CMK (cell line): ENCODE results near the gene CEBPZ.
"Not testable (repeated sequence)": the region's sequence is repeated elsewhere in the genome, so short reads cannot be mapped to it uniquely, and the experiment has no call there.

Experiments
- DNase-seq: peaks from one replicate; pipeline ENCODE4 v3.0.0-alpha.2; 2010; ENCODE audit warnings: low read depth

The CEBPZ gene, protein sequence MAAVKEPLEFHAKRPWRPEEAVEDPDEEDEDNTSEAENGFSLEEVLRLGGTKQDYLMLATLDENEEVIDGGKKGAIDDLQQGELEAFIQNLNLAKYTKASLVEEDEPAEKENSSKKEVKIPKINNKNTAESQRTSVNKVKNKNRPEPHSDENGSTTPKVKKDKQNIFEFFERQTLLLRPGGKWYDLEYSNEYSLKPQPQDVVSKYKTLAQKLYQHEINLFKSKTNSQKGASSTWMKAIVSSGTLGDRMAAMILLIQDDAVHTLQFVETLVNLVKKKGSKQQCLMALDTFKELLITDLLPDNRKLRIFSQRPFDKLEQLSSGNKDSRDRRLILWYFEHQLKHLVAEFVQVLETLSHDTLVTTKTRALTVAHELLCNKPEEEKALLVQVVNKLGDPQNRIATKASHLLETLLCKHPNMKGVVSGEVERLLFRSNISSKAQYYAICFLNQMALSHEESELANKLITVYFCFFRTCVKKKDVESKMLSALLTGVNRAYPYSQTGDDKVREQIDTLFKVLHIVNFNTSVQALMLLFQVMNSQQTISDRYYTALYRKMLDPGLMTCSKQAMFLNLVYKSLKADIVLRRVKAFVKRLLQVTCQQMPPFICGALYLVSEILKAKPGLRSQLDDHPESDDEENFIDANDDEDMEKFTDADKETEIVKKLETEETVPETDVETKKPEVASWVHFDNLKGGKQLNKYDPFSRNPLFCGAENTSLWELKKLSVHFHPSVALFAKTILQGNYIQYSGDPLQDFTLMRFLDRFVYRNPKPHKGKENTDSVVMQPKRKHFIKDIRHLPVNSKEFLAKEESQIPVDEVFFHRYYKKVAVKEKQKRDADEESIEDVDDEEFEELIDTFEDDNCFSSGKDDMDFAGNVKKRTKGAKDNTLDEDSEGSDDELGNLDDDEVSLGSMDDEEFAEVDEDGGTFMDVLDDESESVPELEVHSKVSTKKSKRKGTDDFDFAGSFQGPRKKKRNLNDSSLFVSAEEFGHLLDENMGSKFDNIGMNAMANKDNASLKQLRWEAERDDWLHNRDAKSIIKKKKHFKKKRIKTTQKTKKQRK

DNA sequence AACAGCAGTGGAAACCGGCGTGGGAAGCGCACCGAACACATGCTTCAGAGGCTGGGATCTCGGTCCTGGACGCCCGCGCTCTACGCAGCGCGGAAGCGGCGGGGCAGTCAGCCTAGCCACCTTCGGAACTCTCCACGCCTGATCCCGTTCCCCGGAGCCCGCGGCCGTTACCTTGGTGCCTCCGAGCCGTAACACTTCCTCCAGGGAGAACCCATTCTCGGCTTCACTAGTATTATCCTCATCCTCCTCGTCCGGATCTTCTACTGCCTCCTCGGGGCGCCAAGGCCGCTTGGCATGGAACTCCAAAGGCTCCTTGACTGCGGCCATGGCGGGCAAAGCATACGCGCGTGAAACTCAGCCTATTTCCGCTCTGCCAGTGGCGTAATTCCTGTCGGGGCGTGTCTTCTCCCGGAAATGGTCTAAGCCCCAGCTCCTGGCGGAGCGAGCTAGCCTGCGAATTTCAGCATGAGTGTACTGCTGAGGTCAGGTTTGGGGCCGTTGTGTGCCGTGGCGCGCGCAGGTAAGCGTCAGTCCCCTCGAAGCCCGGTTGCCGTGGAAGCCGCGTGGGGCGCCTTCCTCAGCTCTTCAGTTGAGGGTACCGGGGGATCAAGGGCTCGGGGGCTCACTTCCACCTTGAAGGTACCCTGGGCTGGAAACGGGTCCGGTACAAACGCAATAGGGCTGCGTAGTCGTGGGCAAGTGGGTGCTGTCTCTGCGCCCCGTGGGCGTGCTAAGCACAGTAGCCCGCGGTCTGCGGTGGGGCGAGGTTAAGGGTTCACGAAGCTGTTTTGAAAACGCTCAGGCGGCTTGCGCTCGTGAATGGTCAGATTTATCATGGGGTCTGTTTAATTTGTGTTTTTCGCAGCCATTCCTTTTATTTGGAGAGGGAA lies at the start of gene CEBPZ, which contains the start of gene NDUFAF7:
CEBPZ (minus strand) TSS at position 356 of the 890 bp plus-strand sequence; CDS start at position 327, 29 bp downstream.
NDUFAF7 (plus strand) TSS at position 418 of the 890 bp plus-strand sequence; CDS start at position 466, 48 bp downstream.
- peak; percentile 59 for DNase-seq

DNA sequence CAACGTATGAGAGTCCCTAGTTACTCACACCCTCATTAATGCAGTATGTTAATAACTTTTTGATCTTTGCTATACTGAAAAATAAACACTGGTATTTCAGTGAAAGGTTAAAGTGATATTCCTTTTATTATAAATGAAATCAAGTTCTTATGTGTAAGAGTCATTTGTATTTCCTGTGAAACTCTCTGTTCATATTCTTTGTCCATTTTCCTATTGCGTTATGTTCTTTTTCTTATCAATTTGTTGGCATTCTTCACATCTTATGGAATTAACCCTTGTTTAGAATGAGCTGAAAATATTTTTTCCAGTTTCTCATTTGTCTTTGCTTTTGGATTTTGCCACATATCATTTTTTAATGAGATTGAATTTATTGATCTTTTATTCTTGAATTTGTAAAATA lies 44.9 kb upstream of the CEBPZ start:
- no peak for DNase-seq

DNA sequence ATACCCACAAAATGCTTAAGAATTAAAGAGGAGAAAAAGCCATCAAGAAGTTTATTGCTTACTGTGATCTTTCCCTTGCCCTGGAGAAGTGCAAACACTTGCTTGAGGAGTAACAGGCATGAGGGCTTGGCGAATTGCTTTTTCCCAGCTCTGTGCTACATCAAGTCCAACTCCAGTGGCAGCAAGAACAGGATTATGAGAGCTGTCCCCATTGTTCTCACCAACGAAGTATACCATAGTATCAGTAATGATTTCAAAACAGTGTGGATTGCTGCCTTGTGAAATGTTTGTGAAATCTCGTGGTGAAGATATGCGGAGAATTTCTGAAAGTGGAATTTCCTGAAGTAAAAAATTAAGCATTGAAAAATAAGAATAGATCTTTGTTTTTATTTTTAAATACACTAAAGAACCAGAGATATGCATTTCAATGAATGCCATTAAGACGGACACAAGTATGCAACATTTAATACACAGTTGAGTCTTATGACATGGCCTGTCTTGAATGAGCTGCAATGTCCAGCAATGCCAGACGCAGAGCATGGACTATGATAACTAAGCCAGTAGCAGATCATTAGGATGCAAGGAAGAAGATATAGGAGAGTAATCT lies 43.1 kb upstream of the CEBPZ start:
- no peak for DNase-seq

DNA sequence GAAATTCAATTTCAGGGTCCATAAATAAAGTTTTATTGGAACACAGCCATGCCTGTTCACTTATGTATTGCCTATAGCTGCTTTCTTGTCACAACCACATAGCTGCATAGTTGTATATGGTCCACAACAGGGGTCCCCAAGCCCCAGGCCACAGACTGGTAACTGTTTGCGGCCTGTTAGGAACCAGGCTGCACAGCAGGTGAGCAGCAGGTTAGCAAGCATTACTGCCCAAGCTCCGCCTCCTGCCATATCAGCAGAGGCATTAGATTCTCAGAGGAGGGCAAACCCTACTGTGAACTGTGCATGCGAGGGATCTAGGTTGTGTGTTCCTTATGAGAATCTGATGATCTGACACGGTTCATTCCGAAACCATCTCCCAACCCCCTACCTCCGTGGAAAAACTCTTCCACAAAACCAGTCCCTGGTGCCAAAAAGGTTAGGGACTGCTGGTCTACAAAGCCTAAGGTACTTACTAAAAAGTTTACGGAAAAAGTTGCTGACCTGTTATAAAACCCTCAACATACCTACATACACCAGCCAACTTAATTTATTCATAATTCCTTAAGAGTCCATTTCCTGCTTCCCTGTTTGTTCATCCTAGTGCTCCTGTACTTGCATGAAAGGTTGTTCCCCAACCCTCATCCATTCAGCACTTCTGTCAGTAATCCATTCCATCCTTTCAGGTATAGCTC lies 40.1 kb upstream of the CEBPZ start:
- DNase-seq = no peak

DNA sequence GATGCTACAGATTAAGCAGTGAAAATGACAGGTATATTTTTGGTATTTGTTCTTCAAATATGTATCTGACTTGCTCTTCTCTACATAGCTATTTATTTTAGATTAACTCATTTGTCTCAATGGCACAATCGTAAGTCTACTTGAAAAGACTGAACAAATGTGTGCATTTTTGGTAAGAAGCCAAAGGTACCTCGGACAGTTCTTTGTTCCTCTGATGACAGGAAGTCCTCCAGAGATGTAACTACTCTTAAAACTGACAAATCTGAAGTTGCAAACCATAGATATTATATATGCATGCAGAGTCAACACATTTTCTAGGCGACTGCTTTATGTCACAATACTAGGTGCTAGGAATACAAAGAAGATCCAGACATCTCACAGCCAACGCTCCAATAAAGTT lies 36.7 kb upstream of the CEBPZ start:
- no peak for DNase-seq

DNA sequence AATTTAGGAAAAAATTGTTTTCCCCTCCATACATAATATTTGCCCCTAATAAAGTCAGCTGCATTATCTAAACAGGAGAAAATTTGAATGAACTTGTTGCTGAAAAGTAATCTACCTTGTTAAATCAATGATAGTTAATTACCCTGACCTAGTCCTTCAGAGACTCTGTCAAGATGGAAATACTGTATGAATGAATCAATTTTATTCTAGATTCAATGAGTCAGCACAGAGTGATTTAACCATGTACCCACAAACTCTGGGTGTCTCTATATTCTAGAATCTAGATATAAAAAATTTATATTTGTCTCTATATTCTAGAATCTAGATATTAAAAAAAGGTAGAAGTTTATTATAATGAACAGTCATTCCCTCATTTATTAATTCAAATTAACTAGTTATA lies 36.3 kb upstream of the CEBPZ start:
- DNase-seq = no peak

DNA sequence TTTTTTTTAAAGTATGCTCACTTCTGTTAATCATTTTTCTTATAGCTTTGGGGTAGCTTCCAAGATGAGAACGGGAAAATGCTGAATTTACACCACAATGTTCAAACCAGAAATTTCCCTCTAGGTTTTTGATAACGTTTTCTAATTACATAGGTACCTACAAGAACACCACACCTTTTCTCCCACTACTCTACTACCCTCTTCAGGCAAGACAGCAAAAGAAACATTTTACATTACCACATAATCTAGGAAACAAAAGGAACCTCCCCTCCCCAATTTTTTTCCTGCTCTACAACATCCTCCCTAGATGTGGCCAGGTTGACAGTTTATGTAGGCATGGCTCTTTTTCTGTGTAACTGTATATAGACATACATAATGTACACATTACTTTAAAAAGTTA lies 32.4 kb upstream of the CEBPZ start:
- DNase-seq = no peak

DNA sequence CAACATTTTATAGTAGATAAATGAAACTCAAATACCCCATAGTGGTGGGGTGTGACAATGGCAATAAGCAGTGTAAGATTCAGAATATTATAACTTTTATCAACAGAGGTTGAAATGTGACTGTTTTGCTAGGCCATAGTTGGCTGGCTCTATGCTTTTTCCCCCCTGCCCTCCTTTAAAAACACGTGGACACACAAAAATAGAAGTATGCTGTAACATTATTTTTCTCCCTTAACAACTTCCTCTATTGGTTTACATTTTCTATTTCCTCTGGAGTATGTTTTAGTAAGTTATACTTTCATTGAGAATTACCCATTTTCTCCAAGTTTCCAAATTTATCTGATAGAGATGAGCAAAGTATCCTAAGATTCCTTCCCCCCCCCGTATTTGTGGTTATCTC lies 31.1 kb upstream of the CEBPZ start:
- DNase-seq = no peak

DNA sequence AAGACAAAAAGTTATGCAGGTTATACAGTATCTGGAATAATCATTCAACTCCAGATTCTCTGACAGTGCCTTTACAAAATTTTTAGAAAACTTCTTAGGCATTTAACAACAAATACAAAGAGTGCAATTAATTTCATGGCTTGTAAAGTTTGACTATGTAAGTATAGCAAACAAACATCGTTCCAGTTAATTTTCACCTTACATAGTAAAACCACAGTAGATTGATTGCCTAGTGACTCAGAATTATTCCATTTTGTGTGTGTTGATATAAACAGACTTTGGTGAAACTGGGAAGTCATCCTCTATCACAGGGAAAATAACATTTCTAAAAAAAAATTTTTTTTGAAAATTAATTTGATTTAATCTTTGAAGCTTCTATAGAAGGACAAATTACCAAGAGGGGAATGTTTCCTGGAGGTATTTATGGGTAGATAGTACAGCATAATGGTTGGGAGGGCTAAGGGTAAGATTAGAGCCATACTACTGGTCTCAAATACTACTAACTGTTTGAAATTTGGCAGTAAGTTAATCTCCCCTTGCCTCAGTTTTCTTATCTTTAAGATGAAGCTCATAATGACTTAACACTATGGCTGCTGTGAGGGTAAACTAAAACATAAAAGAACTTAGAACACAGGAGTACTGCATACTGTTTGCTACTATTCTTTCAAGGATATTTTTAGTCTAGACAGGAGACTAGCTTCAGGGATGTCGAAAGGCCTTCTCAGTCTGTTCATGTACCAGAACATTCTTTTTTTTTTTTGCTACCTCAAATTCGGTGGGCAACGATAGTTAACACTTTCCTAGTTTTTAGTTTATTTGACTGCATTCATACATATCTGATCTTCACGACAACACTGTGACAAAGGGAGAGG lies 19.7 kb upstream of the CEBPZ start:
- no peak for DNase-seq

DNA sequence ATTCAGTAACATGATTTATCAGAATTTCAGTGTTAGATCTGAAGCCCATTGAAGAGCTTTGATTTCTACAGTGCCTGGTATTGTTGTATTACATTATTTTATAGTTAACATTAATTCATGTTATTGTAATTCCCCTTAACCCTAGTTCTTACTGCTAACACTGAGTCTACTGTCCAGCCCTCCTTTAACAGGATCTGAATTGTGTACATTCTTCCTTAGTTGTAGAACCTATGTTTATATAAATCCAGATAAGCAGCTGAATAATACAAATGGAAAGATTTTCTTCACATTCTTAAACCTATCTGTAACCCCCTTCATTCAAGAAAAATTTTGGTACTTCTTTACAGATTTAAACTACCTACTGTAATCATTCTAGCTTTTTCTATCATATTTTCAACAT lies 14.8 kb upstream of the CEBPZ start:
- no peak for DNase-seq

DNA sequence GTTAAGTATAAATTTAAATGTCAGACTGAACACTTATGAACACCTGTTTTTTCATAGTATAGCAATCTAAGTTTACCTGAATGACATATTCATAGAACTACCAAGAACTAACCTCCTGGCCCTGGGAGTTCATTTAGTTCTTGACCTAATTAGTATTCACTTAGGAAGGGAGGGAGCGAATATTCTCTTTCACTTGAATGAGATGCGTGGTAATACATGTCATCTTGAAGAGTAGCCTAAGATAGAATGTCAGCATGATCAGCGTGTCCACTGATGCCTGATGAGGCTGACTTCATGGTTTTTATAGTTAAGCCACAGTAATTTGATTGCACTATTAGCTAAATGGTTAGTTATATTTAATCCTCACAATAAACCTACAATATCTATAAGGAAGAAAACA lies 13.4 kb upstream of the CEBPZ start:
- no peak for DNase-seq

DNA sequence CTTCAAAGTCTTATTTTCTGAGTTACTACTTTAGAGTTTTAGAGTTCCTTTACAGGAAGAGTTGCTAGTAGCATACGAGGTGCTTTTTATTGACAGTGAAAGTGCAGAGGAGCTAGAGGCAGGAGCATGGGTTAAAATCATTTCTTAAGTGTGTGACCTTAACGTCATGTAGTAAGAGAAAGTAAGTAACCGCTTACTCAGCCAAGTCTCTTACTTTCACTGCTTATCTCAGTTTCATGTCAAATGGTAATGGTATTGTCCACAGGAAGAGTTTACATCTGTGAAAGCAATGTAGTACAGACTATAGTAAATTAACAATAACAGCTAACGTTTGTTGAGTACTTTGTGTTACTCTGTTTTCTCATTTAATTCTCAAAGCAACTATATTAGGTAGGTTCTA lies 12.6 kb upstream of the CEBPZ start:
- DNase-seq = no peak

DNA sequence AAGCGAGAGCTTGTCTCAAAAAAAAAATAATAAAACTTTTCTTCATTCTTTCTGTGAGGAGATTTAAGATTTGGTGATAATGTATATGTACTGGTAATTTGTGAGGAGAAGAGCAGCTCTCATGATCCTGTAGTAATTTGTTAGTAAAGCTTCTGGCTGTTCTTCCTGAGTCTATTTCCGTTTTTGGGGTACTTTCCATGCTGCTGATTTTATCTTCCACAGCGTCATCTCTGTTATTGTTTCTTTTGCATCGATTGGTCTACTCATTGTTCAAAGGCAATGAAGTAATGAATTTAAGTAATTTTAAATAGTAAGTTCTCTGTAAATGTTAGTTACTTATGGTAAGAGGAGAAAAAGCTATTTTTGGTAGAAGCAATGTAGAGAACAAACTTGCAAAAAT lies 12.0 kb upstream of the CEBPZ start:
- DNase-seq = no peak

DNA sequence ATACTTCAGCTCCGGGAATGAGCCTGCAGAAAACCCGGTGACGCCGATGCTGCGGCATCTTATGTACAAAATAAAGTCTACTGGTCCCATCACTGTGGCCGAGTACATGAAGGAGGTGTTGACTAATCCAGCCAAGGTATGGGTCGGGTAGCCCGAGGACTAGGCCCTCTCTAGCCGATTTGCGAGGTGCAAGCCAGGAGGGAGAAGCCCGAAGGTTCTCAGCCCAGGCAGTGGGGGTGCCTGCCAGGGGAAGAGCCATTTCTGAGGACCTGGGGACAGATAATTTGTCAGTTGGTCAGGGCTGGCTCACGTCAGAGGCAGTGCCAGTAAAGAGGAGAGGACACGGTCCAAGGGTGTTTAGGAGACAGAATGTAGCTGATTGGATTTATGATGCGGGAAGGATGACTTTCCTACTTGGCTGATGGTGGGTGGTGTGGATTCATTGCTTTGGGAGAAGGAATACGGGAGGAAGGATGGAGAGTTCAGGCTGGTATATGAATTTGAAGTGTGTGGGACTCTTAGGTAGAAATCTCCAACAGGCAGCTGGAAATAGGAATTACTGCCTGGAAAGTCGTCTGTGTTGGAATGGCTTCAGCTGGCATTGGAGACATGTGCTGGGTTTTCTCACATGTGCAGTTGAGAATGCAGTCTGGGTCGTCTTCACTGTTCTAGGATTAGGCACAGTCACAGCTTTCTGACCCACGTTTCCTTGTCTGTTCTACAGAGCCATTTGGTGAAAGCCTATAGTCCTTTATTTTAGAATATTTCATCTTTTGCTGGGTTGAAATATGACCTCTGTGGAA lies 936 bp upstream of the CEBPZ start:
- DNase-seq = no peak

DNA sequence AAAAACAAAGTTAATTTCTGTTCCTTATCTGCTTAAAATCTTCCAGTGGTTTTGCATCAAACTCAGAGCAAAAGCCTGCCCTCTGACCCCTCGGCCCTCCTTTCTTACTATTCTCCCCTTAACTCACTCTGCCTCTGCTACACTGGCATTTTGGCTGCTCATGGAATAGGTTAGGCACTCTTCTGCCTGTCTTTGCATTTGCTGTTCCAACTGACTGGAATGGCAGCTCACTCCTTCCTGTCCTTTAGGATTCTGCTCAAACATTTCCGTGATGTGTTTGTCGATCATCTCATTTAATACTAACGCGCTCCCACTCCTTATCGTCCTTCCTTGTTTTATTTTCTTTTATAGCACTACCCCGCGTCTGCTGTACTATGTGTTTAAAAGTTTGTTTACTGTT lies 815 bp downstream of the CEBPZ start:
- DNase-seq = no peak

DNA sequence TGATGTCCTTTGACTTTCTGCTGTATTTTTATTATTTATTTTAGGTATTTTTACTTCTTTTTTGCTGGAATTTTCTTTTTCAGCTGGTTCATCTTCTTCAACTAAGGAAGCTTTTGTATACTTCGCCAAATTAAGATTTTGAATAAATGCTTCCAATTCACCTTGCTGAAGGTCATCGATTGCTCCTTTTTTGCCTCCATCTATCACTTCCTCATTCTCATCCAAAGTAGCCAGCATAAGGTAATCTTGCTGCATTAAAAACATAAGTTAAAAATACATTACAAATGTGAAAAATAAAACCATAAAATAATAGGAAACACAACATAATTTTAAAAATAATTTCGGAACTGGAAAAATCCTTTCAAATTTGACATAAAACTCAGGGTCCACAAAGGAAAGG lies 2.6 kb downstream of the CEBPZ start:
- no peak for DNase-seq

DNA sequence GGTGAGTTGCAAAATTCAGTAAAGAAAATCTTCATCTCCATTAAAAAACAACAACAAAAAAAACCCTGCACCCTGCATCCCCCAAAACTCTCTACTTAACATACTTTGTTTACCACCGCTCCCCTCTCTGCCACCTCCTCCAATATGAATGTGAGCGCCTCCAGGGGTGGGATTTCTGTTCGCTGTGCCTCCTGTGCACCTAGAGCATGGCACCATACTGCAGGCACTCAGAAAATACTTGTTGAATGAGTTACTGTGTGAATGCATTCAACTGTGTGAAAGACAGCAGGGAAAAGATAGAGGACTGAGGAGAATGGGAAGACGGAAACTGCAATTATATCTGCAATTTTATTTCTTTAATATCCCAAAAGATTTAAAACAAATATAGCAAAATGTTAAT lies 4.5 kb downstream of the CEBPZ start:
- no peak for DNase-seq

DNA sequence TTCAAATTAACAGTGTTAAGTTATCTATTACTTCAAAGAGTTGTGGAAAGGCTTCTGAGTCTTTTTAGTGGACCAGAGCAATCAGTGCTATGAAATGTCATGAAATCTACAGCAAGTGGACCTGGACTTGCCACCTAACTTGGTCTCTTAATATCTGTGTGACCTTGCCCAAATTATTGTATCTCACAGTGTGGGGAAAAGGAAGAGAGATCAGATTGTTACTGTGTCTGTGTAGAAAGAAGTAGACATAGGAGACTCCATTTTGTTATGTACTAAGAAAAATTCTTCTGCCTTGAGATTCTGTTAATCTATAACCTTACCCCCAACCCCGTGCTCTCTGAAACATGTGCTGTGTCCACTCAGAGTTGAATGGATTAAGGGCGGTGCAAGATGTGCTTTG lies 6.3 kb downstream of the CEBPZ start:
- DNase-seq = not testable (repeated sequence)

DNA sequence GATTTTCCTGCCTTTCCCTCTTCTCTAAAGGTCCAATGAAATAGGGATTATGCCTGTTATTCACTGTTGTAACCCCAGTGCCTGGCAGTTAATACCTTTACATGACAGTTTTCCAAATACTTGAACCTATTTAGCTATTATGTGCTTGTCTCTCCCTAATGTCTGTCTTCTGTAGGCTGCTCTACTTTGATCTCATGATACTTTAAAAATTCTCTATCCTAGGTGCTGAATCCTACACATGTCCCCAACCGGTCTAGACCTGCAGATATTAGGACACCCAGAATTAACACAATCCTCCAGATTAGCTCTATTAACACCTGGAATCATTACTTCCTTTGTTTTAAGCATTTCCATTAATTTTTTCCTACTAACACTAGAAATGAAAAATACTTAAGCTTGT lies 7.3 kb downstream of the CEBPZ start:
- DNase-seq = no peak
